Ascending aorta (tissue), 2 donors: ENCODE data around the gene CLDN5. TPM values are rescaled to one million over a fixed set of nuclear protein-coding genes. Genes with fewer than 3 reads are reported as not detected.

Experiments used
- DNase-seq, 2 donors: peaks; one replicate each; pipeline ENCODE4 v3.0.0-alpha.2; 2019; ENCODE audit warnings: low spot score in 2 of 2
- H3K27ac ChIP-seq, 2 donors: fragments of 200-600 bp; sonication (generic); one replicate each; pipeline ENCODE4 v1.5.1; 2016 to 2017; ENCODE audit warnings: mild to moderate bottlenecking in 1 of 2
- H3K27me3 ChIP-seq: fragments of 200-600 bp; sonication (generic); one replicate; pipeline ENCODE4 v1.5.1; 2017
- H3K36me3 ChIP-seq, 2 donors: fragments of 200-600 bp; sonication (generic); one replicate each; pipeline ENCODE4 v1.5.1; 2016
- H3K4me1 ChIP-seq, 2 donors: fragments of 200-600 bp; sonication (generic); one replicate each; pipeline ENCODE4 v1.5.1; 2016 to 2017; ENCODE audit warnings: mild to moderate bottlenecking in 1 of 2
- H3K4me3 ChIP-seq, 2 donors: fragments of 200-600 bp; sonication (generic); one replicate each; pipeline ENCODE4 v1.5.1; 2016 to 2017; ENCODE audit warnings: mild to moderate bottlenecking in 1 of 2
- H3K9me3 ChIP-seq, 2 donors: fragments of 200-600 bp; sonication (generic); one replicate each; pipeline ENCODE4 v1.5.1; 2016
- CTCF ChIP-seq, 3 experiments: fragments of 200-600 bp in 2 of 3; fragments of 450-650 bp in 1 of 3; sonication (generic) in 2 of 3; IDR thresholded peaks; one replicate each; pipeline ENCODE4 v1.5.1; 2016 to 2019; ENCODE audit warnings: antibody characterized with exemption in 3 of 3, mild to moderate bottlenecking in 1 of 3, moderate library complexity in 1 of 3
- intact Hi-C: fragments of 100-400 bp; cut with DNase I; formaldehyde crosslinking; loops from one replicate; pipeline ENCODE4 v1.15.1; 2023
- total RNA-seq: library from RNA; depleted of rRNA; stranded (reverse); fragments of >200 nt; gene quantifications from one replicate; pipeline ENCODE4 v1.1.0, GENCODE V29; 2016

The CLDN5 gene
- total RNA-seq, 1 donor from 2014 or later = 482 TPM

- Histone ChIP-seq H3K9me3 (no peaks in the 10 kb centered on the region), H3K27me3 (no peaks in the 10 kb centered on the region), H3K27ac (no peak overlapping the region), H3K4me1 (no peaks in the 10 kb centered on the region), H3K36me3 (no peaks in the 10 kb centered on the region), H3K4me3 (no peak overlapping the region)
- TF ChIP-seq CTCF (IDR thresholded peaks at IDR 0.05) = no peak
- intact Hi-C loops = no loop called here
- DNase-seq = no peak
These were observed 44.4 kb upstream of the CLDN5 start for GRCh38 chr22:19568337-19569275.

DNA sequence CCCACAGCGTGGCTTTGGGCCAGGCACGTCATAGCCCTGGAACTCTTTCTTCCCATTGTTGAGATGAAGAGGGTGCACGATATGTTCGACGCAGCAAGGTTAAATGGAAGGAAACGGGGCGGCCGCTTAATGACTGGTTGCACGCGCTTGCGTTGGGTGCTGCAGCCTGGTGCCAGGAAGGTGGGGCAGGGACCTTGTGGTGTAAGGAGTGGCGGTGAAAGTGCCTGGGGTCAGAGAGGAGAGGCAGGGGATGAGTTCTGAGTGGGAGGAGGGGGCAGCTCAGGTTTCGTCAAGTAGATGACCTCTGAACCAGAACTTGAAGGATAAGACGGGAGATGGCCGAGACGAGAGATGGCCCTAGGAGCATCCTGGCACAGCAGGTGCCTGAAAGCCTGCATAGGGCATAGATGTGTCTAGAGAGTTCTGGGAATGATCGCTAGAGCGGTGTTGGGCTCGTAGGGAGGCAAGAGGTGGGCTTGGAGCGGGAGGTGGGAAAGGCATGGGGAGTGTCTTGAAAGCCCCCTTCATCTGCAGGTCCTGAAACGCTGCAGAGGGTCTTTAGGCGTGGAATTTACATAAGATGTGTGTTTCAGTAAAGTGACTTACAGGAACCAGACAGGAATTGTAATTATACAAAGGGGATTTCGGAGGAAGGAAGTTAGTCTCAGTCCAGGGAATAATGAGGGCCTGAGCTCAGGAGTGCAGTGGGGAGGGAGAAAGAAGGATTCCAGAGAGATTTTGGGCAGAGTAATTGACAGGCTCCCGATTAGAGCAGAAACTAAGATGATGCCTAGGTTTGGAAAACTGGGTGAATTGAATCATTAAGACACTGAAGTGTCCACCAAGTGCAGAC lies 43.2 kb upstream of the CLDN5 start:
- H3K27ac ChIP-seq = no peak overlapping the region
- no peak for TF ChIP-seq CTCF (IDR thresholded peaks at IDR 0.05)
- H3K4me1 ChIP-seq = no peaks in the 10 kb centered on the region
- no peaks in the 10 kb centered on the region for H3K27me3 ChIP-seq
- H3K4me3 ChIP-seq = no peak overlapping the region
- no peaks in the 10 kb centered on the region for H3K36me3 ChIP-seq
- DNase-seq = no peak
- no peaks in the 10 kb centered on the region for H3K9me3 ChIP-seq
- intact Hi-C loops = no loop called here

GRCh38 chr22:19566279-19567156 lies 42.3 kb upstream of the CLDN5 start:
- no peak overlapping the region for H3K4me3 ChIP-seq
- H3K27me3 ChIP-seq = no peaks in the 10 kb centered on the region
- intact Hi-C loops = no loop called here
- no peak overlapping the region for H3K27ac ChIP-seq
- H3K9me3 ChIP-seq = no peaks in the 10 kb centered on the region
- H3K36me3 ChIP-seq = no peaks in the 10 kb centered on the region
- no peaks in the 10 kb centered on the region for H3K4me1 ChIP-seq
- DNase-seq = no peak
- TF ChIP-seq CTCF (IDR thresholded peaks at IDR 0.05) = no peak

- intact Hi-C loops = no loop called here
- DNase-seq = no peak
These were observed 41.4 kb upstream of the CLDN5 start for GRCh38 chr22:19565382-19566278.

More at GRCh38 chr22:19565382-19566278, 41.4 kb upstream of the CLDN5 start:
- H3K27me3 ChIP-seq = no peaks in the 10 kb centered on the region
- TF ChIP-seq CTCF (IDR thresholded peaks at IDR 0.05) = no peak
- H3K36me3 ChIP-seq = no peaks in the 10 kb centered on the region
- no peak overlapping the region for H3K27ac ChIP-seq
- H3K4me3 ChIP-seq = no peak overlapping the region
- no peaks in the 10 kb centered on the region for H3K9me3 ChIP-seq
- H3K4me1 ChIP-seq = no peaks in the 10 kb centered on the region
